ENCODE data around the gene SPDYE4. TPM values are rescaled to one million over a fixed set of nuclear protein-coding genes. Genes with fewer than 3 reads are reported as not detected.
A peak's percentile ranks its signal among the peaks of the same experiment; 100 is the strongest.

SPDYE4 gene
- total RNA-seq, 2 experiments from 2014 or later = not detected

DNA sequence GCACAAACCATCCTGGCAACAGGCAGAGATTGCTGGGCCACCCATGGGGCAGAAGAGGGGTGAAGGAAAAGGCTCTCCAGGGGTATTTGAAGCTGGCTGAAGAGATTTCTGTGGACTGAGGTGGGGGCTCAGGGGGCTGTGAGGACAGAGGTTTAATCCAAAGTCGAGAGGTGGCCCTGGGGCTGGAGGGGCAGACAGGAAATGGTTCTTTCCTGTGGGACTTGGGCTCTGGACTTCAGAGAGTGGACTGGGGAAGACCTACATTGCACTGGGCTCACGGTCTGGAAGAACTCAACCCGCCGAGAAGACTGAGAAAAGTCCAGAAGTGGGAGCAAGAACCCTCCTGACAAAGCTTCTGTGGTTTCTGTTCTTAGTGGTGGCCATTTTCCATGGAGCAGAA, 16.6 kb downstream of the SPDYE4 start:
- intact Hi-C loops (cut with DNase I, micrococcal nuclease) = loop anchor here (5.0 to 10.0 kb wide), 2 partner anchors 109 to 357 kb away; partner anchors contain the start of genes MYH10 (in 1 of the 2) and RPL26 (in 1 of the 2)
- H3K9me3 Mint-ChIP-seq = no peaks in the 10 kb centered on the region
- Histone ChIP-seq H3K27ac (ENCODE audit: low read depth in 1 of 2, low read length in 2 of 2) (no peak overlapping the region), H3K4me3 (ENCODE audit: low read length) (no peak overlapping the region), H3K9me3 (ENCODE audit: control insufficient read depth in 1 of 2, insufficient read depth in 1 of 2, low read length in 2 of 2) (no peaks in the 10 kb centered on the region), H3K27me3 (ENCODE audit: control insufficient read depth in 1 of 2, insufficient read depth in 2 of 2, low read length in 2 of 2) (no peaks in the 10 kb centered on the region), H3K4me1 (ENCODE audit: insufficient read depth, low read length) (peaks cover 31% of the 10 kb centered on the region), H3K36me3 (ENCODE audit: insufficient read depth, low read length) (no peaks in the 10 kb centered on the region)
- no peaks in the 10 kb centered on the region for H3K36me3 Mint-ChIP-seq (ENCODE audit: low read depth)
- peaks cover 7% of the 10 kb centered on the region for H3K4me1 Mint-ChIP-seq (ENCODE audit: low read depth)
- CTCF ChIA-PET = interaction anchor here (1.0 kb wide), 1 partner anchor 358 kb away, joined by 4 read pairs; no protein-coding TSS in a partner anchor
- POLR2A ChIA-PET = interaction anchor here (1.1 kb wide), 1 partner anchor 305 kb away, joined by 3 read pairs; no protein-coding TSS in a partner anchor
- no peak overlapping the region for H3K27ac Mint-ChIP-seq
- H3K27me3 Mint-ChIP-seq = peaks cover 5% of the 10 kb centered on the region
- ATAC-seq (ENCODE audit: poor library complexity) = no peak
- no peak overlapping the region for H3K4me3 Mint-ChIP-seq
- no peak for DNase-seq
- TF ChIP-seq, protein P1, sequence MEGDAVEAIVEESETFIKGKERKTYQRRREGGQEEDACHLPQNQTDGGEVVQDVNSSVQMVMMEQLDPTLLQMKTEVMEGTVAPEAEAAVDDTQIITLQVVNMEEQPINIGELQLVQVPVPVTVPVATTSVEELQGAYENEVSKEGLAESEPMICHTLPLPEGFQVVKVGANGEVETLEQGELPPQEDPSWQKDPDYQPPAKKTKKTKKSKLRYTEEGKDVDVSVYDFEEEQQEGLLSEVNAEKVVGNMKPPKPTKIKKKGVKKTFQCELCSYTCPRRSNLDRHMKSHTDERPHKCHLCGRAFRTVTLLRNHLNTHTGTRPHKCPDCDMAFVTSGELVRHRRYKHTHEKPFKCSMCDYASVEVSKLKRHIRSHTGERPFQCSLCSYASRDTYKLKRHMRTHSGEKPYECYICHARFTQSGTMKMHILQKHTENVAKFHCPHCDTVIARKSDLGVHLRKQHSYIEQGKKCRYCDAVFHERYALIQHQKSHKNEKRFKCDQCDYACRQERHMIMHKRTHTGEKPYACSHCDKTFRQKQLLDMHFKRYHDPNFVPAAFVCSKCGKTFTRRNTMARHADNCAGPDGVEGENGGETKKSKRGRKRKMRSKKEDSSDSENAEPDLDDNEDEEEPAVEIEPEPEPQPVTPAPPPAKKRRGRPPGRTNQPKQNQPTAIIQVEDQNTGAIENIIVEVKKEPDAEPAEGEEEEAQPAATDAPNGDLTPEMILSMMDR (IDR thresholded peaks at IDR 0.05) = no peak

- Histone ChIP-seq H3K4me3 (ENCODE audit: low read length) (no peak overlapping the region), H3K36me3 (ENCODE audit: insufficient read depth, low read length) (no peaks in the 10 kb centered on the region), H3K9me3 (ENCODE audit: control insufficient read depth in 1 of 2, insufficient read depth in 1 of 2, low read length in 2 of 2) (no peaks in the 10 kb centered on the region), H3K27me3 (ENCODE audit: control insufficient read depth in 1 of 2, insufficient read depth in 2 of 2, low read length in 2 of 2) (no peaks in the 10 kb centered on the region), H3K27ac (ENCODE audit: low read depth in 1 of 2, low read length in 2 of 2) (no peak overlapping the region), H3K4me1 (ENCODE audit: insufficient read depth, low read length) (peaks cover 28% of the 10 kb centered on the region)
- intact Hi-C loops (cut with DNase I, micrococcal nuclease) = loop anchor here (5.0 to 10.0 kb wide), 2 partner anchors 109 to 357 kb away; partner anchors contain the start of genes MYH10 (in 1 of the 2) and RPL26 (in 1 of the 2)
- CTCF ChIA-PET = interaction anchor here (1.0 kb wide), 1 partner anchor 358 kb away, joined by 4 read pairs; no protein-coding TSS in a partner anchor
- Mint-ChIP-seq H3K4me1 (ENCODE audit: low read depth) (peaks cover 4% of the 10 kb centered on the region), H3K27ac (no peak overlapping the region), H3K4me3 (no peak overlapping the region), H3K36me3 (ENCODE audit: low read depth) (no peaks in the 10 kb centered on the region), H3K27me3 (peaks cover 5% of the 10 kb centered on the region), H3K9me3 (no peaks in the 10 kb centered on the region)
- ATAC-seq (ENCODE audit: poor library complexity) (no peak), DNase-seq (no peak)
- POLR2A ChIA-PET = interaction anchor here (1.1 kb wide), 1 partner anchor 305 kb away, joined by 3 read pairs; no protein-coding TSS in a partner anchor
- TF ChIP-seq, protein P1 (IDR thresholded peaks at IDR 0.05) = no peak
Observed at GRCh38 chr17:8741366-8741765, 17.0 kb downstream of the SPDYE4 start.

DNA sequence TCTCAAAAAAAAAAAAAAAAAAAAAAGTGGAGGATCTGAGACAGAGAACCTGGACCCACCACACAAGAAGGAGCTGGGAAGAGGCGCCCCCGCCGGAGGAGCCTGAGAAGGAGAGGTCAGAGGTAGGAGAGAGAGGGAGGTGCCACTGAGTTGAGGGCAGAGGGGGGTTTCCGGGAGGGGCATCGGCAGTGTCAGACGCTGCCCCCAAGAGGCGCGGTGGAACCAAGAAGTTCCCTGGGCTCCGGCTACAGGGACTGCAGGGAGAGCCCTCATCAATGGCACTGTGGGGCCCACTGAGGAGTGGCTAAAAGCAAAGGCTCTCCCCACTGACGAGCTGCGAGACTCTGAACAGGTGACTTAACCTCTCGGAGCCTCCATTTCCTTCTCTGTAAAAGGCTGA, 17.9 kb downstream of the SPDYE4 start:
- Mint-ChIP-seq H3K27me3 (peaks cover 10% of the 10 kb centered on the region), H3K4me3 (peak overlapping the region; percentile 86), H3K27ac (peak overlapping the region; percentile 47), H3K36me3 (ENCODE audit: low read depth) (no peaks in the 10 kb centered on the region), H3K4me1 (ENCODE audit: low read depth) (no peaks in the 10 kb centered on the region), H3K9me3 (no peaks in the 10 kb centered on the region)
- intact Hi-C loops (cut with DNase I, micrococcal nuclease) = loop anchor here (5.0 to 10.0 kb wide), 2 partner anchors 108 to 356 kb away; partner anchors contain the start of genes MYH10 (in 1 of the 2) and RPL26 (in 1 of the 2)
- Histone ChIP-seq H3K27ac (ENCODE audit: low read depth in 1 of 2, low read length in 2 of 2) (peak overlapping the region in 1 of 2 donors; percentile 52), H3K9me3 (ENCODE audit: control insufficient read depth in 1 of 2, insufficient read depth in 1 of 2, low read length in 2 of 2) (no peaks in the 10 kb centered on the region), H3K4me3 (ENCODE audit: low read length) (peak overlapping the region; percentile 55), H3K4me1 (ENCODE audit: insufficient read depth, low read length) (peaks cover 22% of the 10 kb centered on the region), H3K27me3 (ENCODE audit: control insufficient read depth in 1 of 2, insufficient read depth in 2 of 2, low read length in 2 of 2) (no peaks in the 10 kb centered on the region), H3K36me3 (ENCODE audit: insufficient read depth, low read length) (no peaks in the 10 kb centered on the region)
- TF ChIP-seq, protein P1 (IDR thresholded peaks at IDR 0.05) = no peak
- DNase-seq (peak in 13 of 14 experiments; percentile 11 to 79 (median 52)), ATAC-seq (ENCODE audit: poor library complexity) (peak; percentile 65)
- CTCF ChIA-PET = interaction anchor here (1.0 to 1.1 kb wide), 3 partner anchors 14 to 357 kb away, joined by 3 to 4 read pairs (median 3); no protein-coding TSS in a partner anchor
- POLR2A ChIA-PET = interaction anchor here (0.6 to 1.1 kb wide), 2 partner anchors 304 to 390 kb away, joined by 3 read pairs; no protein-coding TSS in a partner anchor
